Measurements from ENCODE around the gene DTX1.

Gene DTX1

GRCh38 chr12:113054948-113055486 is 1.5 kb upstream of the DTX1 start:
- Histone ChIP-seq H3K27ac (no peak overlapping the region), H3K4me2 (no peak overlapping the region), H3K9ac (no peak overlapping the region), H3K4me1 (ENCODE audit: low read depth, poor library complexity, severe bottlenecking) (no peaks in the 10 kb centered on the region), H3K79me2 (ENCODE audit: insufficient read depth, low read depth) (no peaks in the 10 kb centered on the region), H3K4me3 (IDR thresholded peaks at IDR 0.05; ENCODE audit: insufficient read depth, low read depth, low read length) (no peak overlapping the region), H4K20me1 (ENCODE audit: insufficient read depth) (no peaks in the 10 kb centered on the region), H2AFZ (ENCODE audit: low read depth) (no peak overlapping the region), H3K36me3 (ENCODE audit: insufficient read depth) (no peaks in the 10 kb centered on the region), H3K27me3 (ENCODE audit: insufficient read depth, low read depth) (no peaks in the 10 kb centered on the region)
- TF ChIP-seq CTCF (conservative IDR thresholded peaks at IDR 0.05; ENCODE audit: low read depth, low read length) = no peak

- H3K27me3 ChIP-seq (ENCODE audit: insufficient read depth, low read depth) = no peaks in the 10 kb centered on the region
- no peak overlapping the region for H3K9ac ChIP-seq
- H3K79me2 ChIP-seq (ENCODE audit: insufficient read depth, low read depth) = no peaks in the 10 kb centered on the region
- no peak for TF ChIP-seq CTCF (conservative IDR thresholded peaks at IDR 0.05; ENCODE audit: low read depth, low read length)
- no peaks in the 10 kb centered on the region for H3K4me1 ChIP-seq (ENCODE audit: low read depth, poor library complexity, severe bottlenecking)
- H3K27ac ChIP-seq = no peak overlapping the region
- no peak overlapping the region for H3K4me3 ChIP-seq (IDR thresholded peaks at IDR 0.05; ENCODE audit: insufficient read depth, low read depth, low read length)
- H4K20me1 ChIP-seq (ENCODE audit: insufficient read depth) = no peaks in the 10 kb centered on the region
- H3K36me3 ChIP-seq (ENCODE audit: insufficient read depth) = no peaks in the 10 kb centered on the region
- no peak overlapping the region for H3K4me2 ChIP-seq
- H2AFZ ChIP-seq (ENCODE audit: low read depth) = no peak overlapping the region
Observed at GRCh38 chr12:113055594-113056380, 743 bp upstream of the DTX1 start.

- TF ChIP-seq CTCF (conservative IDR thresholded peaks at IDR 0.05; ENCODE audit: low read depth, low read length) = no peak
- Histone ChIP-seq H3K9ac (no peak overlapping the region), H2AFZ (ENCODE audit: low read depth) (no peak overlapping the region), H4K20me1 (ENCODE audit: insufficient read depth) (no peaks in the 10 kb centered on the region), H3K4me3 (IDR thresholded peaks at IDR 0.05; ENCODE audit: insufficient read depth, low read depth, low read length) (no peak overlapping the region), H3K4me1 (ENCODE audit: low read depth, poor library complexity, severe bottlenecking) (no peaks in the 10 kb centered on the region), H3K79me2 (ENCODE audit: insufficient read depth, low read depth) (no peaks in the 10 kb centered on the region), H3K4me2 (no peak overlapping the region), H3K27ac (no peak overlapping the region), H3K27me3 (ENCODE audit: insufficient read depth, low read depth) (no peaks in the 10 kb centered on the region), H3K36me3 (ENCODE audit: insufficient read depth) (no peaks in the 10 kb centered on the region)
Observed at GRCh38 chr12:113056381-113056630, 224 bp upstream of the DTX1 start.

- Histone ChIP-seq H3K27me3 (ENCODE audit: insufficient read depth, low read depth) (no peaks in the 10 kb centered on the region), H3K27ac (no peak overlapping the region), H3K79me2 (ENCODE audit: insufficient read depth, low read depth) (no peaks in the 10 kb centered on the region), H2AFZ (ENCODE audit: low read depth) (no peak overlapping the region), H3K4me2 (no peak overlapping the region), H4K20me1 (ENCODE audit: insufficient read depth) (no peaks in the 10 kb centered on the region), H3K36me3 (ENCODE audit: insufficient read depth) (no peaks in the 10 kb centered on the region), H3K4me1 (ENCODE audit: low read depth, poor library complexity, severe bottlenecking) (no peaks in the 10 kb centered on the region), H3K9ac (no peak overlapping the region), H3K4me3 (IDR thresholded peaks at IDR 0.05; ENCODE audit: insufficient read depth, low read depth, low read length) (no peak overlapping the region)
- no peak for TF ChIP-seq CTCF (conservative IDR thresholded peaks at IDR 0.05; ENCODE audit: low read depth, low read length)
Observed at GRCh38 chr12:113057565-113058485, 1.3 kb downstream of the DTX1 start.
